GM18519 (cell line): ENCODE results near the gene LCN1.
"Not testable (repeated sequence)": the region's sequence is repeated elsewhere in the genome, so short reads cannot be mapped to it uniquely, and the experiment has no call there.

ENCODE experiments used
- ATAC-seq: cut with Tn5 transposase; IDR thresholded peaks from one replicate; pipeline ENCODE4 v1.9.1; 2021; ENCODE audit warnings: mild to moderate bottlenecking, moderate library complexity; ENCODE audit not compliant: unreplicated experiment, low FRiP score

The LCN1 gene

GRCh38 chr9:135545646-135546176 lies 24.5 kb downstream of the LCN1 start, which contains the start of gene OBP2A:
OBP2A (plus strand) TSS chr9:135546126; CDS start chr9:135546181, 55 bp downstream.
- not testable (repeated sequence) for ATAC-seq

GRCh38 chr9:135546792-135547617 lies 25.8 kb downstream of the LCN1 start:
- not testable (repeated sequence) for ATAC-seq

- ATAC-seq: no peak
These were observed 26.8 kb downstream of the LCN1 start for GRCh38 chr9:135547756-135548736.

- not testable (repeated sequence) for ATAC-seq
These were observed 28.5 kb downstream of the LCN1 start for GRCh38 chr9:135549478-135550343.

- no peak for ATAC-seq
These were observed 29.2 kb downstream of the LCN1 start for GRCh38 chr9:135550344-135550918.

- no peak for ATAC-seq
These were observed 29.8 kb downstream of the LCN1 start for GRCh38 chr9:135551031-135551430.

GRCh38 chr9:135551456-135551855 lies 30.2 kb downstream of the LCN1 start:
- ATAC-seq: no peak

GRCh38 chr9:135552021-135552697 lies 30.9 kb downstream of the LCN1 start:
- ATAC-seq: no peak

GRCh38 chr9:135552698-135553171 lies 31.5 kb downstream of the LCN1 start:
- ATAC-seq: no peak

- ATAC-seq: no peak
These were observed 33.5 kb downstream of the LCN1 start for GRCh38 chr9:135554718-135555117.

- no peak for ATAC-seq
These were observed 34.0 kb downstream of the LCN1 start for GRCh38 chr9:135555203-135555602.

- no peak for ATAC-seq
These were observed 34.7 kb downstream of the LCN1 start for GRCh38 chr9:135555910-135556309.

- no peak for ATAC-seq
These were observed 38.4 kb downstream of the LCN1 start for GRCh38 chr9:135559606-135560005.

- no peak for ATAC-seq
These were observed 40.4 kb downstream of the LCN1 start, which contains the start of gene PAEP for GRCh38 chr9:135561391-135562234. PAEP (plus strand) TSS chr9:135561756.

GRCh38 chr9:135562235-135562745 lies 41.0 kb downstream of the LCN1 start:
- ATAC-seq: no peak

GRCh38 chr9:135563039-135563476 lies 41.8 kb downstream of the LCN1 start:
- no peak for ATAC-seq

- ATAC-seq: no peak
These were observed 42.6 kb downstream of the LCN1 start for GRCh38 chr9:135563858-135564257.
